ENCODE results near the gene ROBO1.

ROBO1 gene

GRCh38 chr3:78990156-78990555, 777.6 kb downstream of the ROBO1 start:
- Histone ChIP-seq H3K27me3 (ENCODE audit: control insufficient read depth in 2 of 2, insufficient read depth in 2 of 2, low read length in 2 of 2) (no peaks in the 10 kb centered on the region), H3K9ac (ENCODE audit: low read depth in 1 of 2, low read length in 2 of 2) (no peak overlapping the region), H3K27ac (ENCODE audit: low read depth in 2 of 2, low read length in 2 of 2) (no peak overlapping the region), H3K9me3 (ENCODE audit: control insufficient read depth in 2 of 2, low read length in 2 of 2) (no peaks in the 10 kb centered on the region), H3K4me3 (ENCODE audit: low read length in 2 of 2) (no peak overlapping the region), H3K36me3 (ENCODE audit: control insufficient read depth in 2 of 2, insufficient read depth in 2 of 2, low read length in 2 of 2) (no peaks in the 10 kb centered on the region), H3K4me1 (ENCODE audit: control insufficient read depth in 2 of 2, insufficient read depth in 2 of 2, low read length in 2 of 2) (no peaks in the 10 kb centered on the region)

DNA sequence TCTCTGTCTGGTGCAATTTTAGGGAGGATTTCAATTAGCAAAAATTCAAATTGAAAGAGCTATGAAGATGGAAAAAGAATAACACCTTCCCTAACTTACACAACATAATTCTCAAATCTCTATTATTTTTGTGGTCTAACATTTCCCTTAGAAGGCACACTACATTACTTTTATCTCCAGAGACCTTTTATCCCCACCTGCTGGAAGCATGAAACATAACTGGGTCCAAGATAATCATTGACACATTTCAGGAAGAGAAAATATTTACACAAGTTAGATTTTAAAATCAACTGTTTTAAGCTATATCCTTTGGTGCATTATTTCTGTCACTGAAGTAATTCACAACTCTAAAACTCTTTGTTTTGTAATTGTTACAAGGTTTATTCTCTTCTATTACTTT, 779.5 kb downstream of the ROBO1 start:
- Histone ChIP-seq H3K4me1 (ENCODE audit: control insufficient read depth in 2 of 2, insufficient read depth in 2 of 2, low read length in 2 of 2) (no peaks in the 10 kb centered on the region), H3K4me3 (ENCODE audit: low read length in 2 of 2) (no peak overlapping the region), H3K27me3 (ENCODE audit: control insufficient read depth in 2 of 2, insufficient read depth in 2 of 2, low read length in 2 of 2) (no peaks in the 10 kb centered on the region), H3K9ac (ENCODE audit: low read depth in 1 of 2, low read length in 2 of 2) (no peak overlapping the region), H3K36me3 (ENCODE audit: control insufficient read depth in 2 of 2, insufficient read depth in 2 of 2, low read length in 2 of 2) (no peaks in the 10 kb centered on the region), H3K27ac (ENCODE audit: low read depth in 2 of 2, low read length in 2 of 2) (no peak overlapping the region), H3K9me3 (ENCODE audit: control insufficient read depth in 2 of 2, low read length in 2 of 2) (no peaks in the 10 kb centered on the region)

DNA sequence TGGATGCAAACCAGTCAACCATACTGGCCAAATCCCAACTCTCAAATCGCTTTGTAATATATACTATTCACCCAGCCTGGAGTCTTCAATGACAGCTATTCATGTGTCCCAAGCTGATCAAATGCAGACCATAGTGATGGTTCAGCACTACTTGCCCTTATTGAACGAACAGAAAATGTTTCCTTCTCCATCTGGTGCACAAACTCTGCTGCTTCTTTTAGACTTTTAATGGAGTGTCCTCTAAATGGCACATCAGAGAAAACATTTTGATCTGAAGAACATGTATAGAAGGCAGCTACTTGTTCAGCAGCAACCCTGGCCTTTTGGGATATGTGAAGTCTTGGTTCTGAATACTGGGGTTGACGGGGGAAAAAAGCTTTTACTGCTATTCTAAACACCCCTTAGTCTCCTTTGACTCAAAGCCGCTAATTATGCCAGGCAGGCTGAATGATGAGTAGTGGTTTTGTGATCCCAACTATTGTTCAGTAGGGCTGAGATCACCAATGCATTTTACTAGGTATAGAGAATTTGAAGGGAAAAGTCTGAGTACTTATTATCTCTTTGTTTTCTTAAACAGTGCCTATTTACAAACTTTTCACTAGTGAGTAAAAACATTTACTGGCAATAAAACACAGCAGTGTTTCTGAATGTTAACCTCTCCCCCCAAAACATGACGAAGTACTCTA, 781.2 kb downstream of the ROBO1 start:
- H3K9ac ChIP-seq (ENCODE audit: low read depth in 1 of 2, low read length in 2 of 2) = no peak overlapping the region
- no peak overlapping the region for H3K27ac ChIP-seq (ENCODE audit: low read depth in 2 of 2, low read length in 2 of 2)
- H3K36me3 ChIP-seq (ENCODE audit: control insufficient read depth in 2 of 2, insufficient read depth in 2 of 2, low read length in 2 of 2) = no peaks in the 10 kb centered on the region
- H3K4me3 ChIP-seq (ENCODE audit: low read length in 2 of 2) = no peak overlapping the region
- H3K27me3 ChIP-seq (ENCODE audit: control insufficient read depth in 2 of 2, insufficient read depth in 2 of 2, low read length in 2 of 2) = no peaks in the 10 kb centered on the region
- H3K9me3 ChIP-seq (ENCODE audit: control insufficient read depth in 2 of 2, low read length in 2 of 2) = no peaks in the 10 kb centered on the region
- no peaks in the 10 kb centered on the region for H3K4me1 ChIP-seq (ENCODE audit: control insufficient read depth in 2 of 2, insufficient read depth in 2 of 2, low read length in 2 of 2)

- Histone ChIP-seq H3K27ac (ENCODE audit: low read depth in 2 of 2, low read length in 2 of 2) (no peak overlapping the region), H3K36me3 (ENCODE audit: control insufficient read depth in 2 of 2, insufficient read depth in 2 of 2, low read length in 2 of 2) (no peaks in the 10 kb centered on the region), H3K9me3 (ENCODE audit: control insufficient read depth in 2 of 2, low read length in 2 of 2) (no peaks in the 10 kb centered on the region), H3K4me1 (ENCODE audit: control insufficient read depth in 2 of 2, insufficient read depth in 2 of 2, low read length in 2 of 2) (no peaks in the 10 kb centered on the region), H3K9ac (ENCODE audit: low read depth in 1 of 2, low read length in 2 of 2) (no peak overlapping the region), H3K4me3 (ENCODE audit: low read length in 2 of 2) (no peak overlapping the region), H3K27me3 (ENCODE audit: control insufficient read depth in 2 of 2, insufficient read depth in 2 of 2, low read length in 2 of 2) (no peaks in the 10 kb centered on the region)
Measured at GRCh38 chr3:78985981-78986380, 781.8 kb downstream of the ROBO1 start.

GRCh38 chr3:78979028-78979427, 788.8 kb downstream of the ROBO1 start:
- Histone ChIP-seq H3K36me3 (ENCODE audit: control insufficient read depth in 2 of 2, insufficient read depth in 2 of 2, low read length in 2 of 2) (no peaks in the 10 kb centered on the region), H3K4me3 (ENCODE audit: low read length in 2 of 2) (no peak overlapping the region), H3K27ac (ENCODE audit: low read depth in 2 of 2, low read length in 2 of 2) (no peak overlapping the region), H3K27me3 (ENCODE audit: control insufficient read depth in 2 of 2, insufficient read depth in 2 of 2, low read length in 2 of 2) (no peaks in the 10 kb centered on the region), H3K4me1 (ENCODE audit: control insufficient read depth in 2 of 2, insufficient read depth in 2 of 2, low read length in 2 of 2) (no peaks in the 10 kb centered on the region), H3K9ac (ENCODE audit: low read depth in 1 of 2, low read length in 2 of 2) (no peak overlapping the region), H3K9me3 (ENCODE audit: control insufficient read depth in 2 of 2, low read length in 2 of 2) (no peaks in the 10 kb centered on the region)

DNA sequence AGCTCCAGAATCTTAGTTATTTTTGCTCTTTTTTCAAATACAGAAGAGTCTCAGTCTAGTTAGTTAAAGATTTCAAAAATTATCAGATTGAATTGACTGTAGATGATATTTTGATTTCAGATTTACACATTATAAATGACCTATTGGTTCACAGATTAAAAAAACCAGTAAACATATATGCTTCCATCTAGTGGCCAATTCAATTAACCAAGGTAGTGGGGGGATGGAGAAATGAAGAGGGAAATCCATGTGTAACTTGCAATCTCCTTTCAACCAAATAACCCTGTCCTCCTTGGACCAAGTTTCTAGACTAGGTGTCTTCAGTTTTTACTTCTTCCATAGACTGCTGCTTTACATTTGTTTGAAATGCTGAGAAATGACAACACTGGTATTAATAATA, 789.8 kb downstream of the ROBO1 start:
- no peak overlapping the region for H3K9ac ChIP-seq (ENCODE audit: low read depth in 1 of 2, low read length in 2 of 2)
- H3K27me3 ChIP-seq (ENCODE audit: control insufficient read depth in 2 of 2, insufficient read depth in 2 of 2, low read length in 2 of 2) = no peaks in the 10 kb centered on the region
- H3K9me3 ChIP-seq (ENCODE audit: control insufficient read depth in 2 of 2, low read length in 2 of 2) = no peaks in the 10 kb centered on the region
- H3K36me3 ChIP-seq (ENCODE audit: control insufficient read depth in 2 of 2, insufficient read depth in 2 of 2, low read length in 2 of 2) = no peaks in the 10 kb centered on the region
- no peak overlapping the region for H3K4me3 ChIP-seq (ENCODE audit: low read length in 2 of 2)
- no peak overlapping the region for H3K27ac ChIP-seq (ENCODE audit: low read depth in 2 of 2, low read length in 2 of 2)
- no peaks in the 10 kb centered on the region for H3K4me1 ChIP-seq (ENCODE audit: control insufficient read depth in 2 of 2, insufficient read depth in 2 of 2, low read length in 2 of 2)

DNA sequence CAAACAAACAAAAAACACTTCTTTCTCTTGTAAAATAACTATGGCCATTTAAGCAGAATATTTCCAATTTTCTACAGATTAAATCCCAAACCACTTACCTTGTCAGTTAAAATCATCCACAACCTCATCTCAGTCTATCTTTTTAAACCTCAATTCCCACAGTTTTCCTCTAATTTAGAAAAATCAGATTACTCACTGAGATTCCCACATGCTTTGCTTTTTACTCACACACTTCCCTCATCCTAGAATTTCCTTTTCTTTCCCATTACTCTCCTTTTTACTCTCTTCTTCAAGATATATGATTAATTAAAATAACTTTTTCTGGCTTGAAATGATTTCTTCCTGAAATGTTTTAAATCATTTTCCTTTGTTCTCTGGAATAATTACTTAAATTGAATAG, 790.7 kb downstream of the ROBO1 start:
- H3K4me1 ChIP-seq (ENCODE audit: control insufficient read depth in 2 of 2, insufficient read depth in 2 of 2, low read length in 2 of 2) = no peaks in the 10 kb centered on the region
- H3K9me3 ChIP-seq (ENCODE audit: control insufficient read depth in 2 of 2, low read length in 2 of 2) = no peaks in the 10 kb centered on the region
- H3K9ac ChIP-seq (ENCODE audit: low read depth in 1 of 2, low read length in 2 of 2) = no peak overlapping the region
- H3K4me3 ChIP-seq (ENCODE audit: low read length in 2 of 2) = no peak overlapping the region
- H3K27me3 ChIP-seq (ENCODE audit: control insufficient read depth in 2 of 2, insufficient read depth in 2 of 2, low read length in 2 of 2) = no peaks in the 10 kb centered on the region
- no peak overlapping the region for H3K27ac ChIP-seq (ENCODE audit: low read depth in 2 of 2, low read length in 2 of 2)
- H3K36me3 ChIP-seq (ENCODE audit: control insufficient read depth in 2 of 2, insufficient read depth in 2 of 2, low read length in 2 of 2) = no peaks in the 10 kb centered on the region

- Histone ChIP-seq H3K4me3 (ENCODE audit: low read length in 2 of 2) (no peak overlapping the region), H3K9me3 (ENCODE audit: control insufficient read depth in 2 of 2, low read length in 2 of 2) (no peaks in the 10 kb centered on the region), H3K27me3 (ENCODE audit: control insufficient read depth in 2 of 2, insufficient read depth in 2 of 2, low read length in 2 of 2) (no peaks in the 10 kb centered on the region), H3K27ac (ENCODE audit: low read depth in 2 of 2, low read length in 2 of 2) (no peak overlapping the region), H3K4me1 (ENCODE audit: control insufficient read depth in 2 of 2, insufficient read depth in 2 of 2, low read length in 2 of 2) (no peaks in the 10 kb centered on the region), H3K9ac (ENCODE audit: low read depth in 1 of 2, low read length in 2 of 2) (no peak overlapping the region), H3K36me3 (ENCODE audit: control insufficient read depth in 2 of 2, insufficient read depth in 2 of 2, low read length in 2 of 2) (no peaks in the 10 kb centered on the region)
Measured at GRCh38 chr3:78976200-78976599, 791.6 kb downstream of the ROBO1 start.

DNA sequence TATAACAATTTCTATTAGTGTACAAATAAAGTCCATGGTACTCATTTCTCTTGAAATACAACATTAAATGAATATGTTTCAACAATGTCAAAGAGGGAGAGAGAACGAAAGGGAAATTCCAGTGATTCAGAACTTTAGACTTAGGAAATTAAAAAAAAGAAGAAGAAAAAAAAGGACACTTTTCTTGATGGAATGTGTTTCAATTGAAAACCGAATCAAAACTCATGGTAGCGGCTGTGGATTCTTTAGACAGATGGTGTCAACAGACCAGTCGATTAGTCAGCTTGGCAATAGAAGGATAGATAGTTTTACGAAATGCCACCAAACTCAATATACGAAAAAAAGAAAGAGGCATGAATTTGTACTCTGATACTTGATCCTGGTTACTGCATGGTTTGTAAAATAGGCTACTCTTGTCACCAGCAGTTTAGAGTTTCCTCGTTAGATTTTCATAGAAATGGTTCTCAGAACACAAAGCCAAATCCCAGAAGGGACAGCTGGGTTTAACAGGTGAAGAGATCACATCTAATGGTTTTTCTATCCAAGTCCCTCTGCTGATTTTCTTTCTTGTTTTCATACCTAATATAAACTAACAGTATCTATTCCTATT, 793.5 kb downstream of the ROBO1 start:
- H3K27me3 ChIP-seq (ENCODE audit: control insufficient read depth in 2 of 2, insufficient read depth in 2 of 2, low read length in 2 of 2) = no peaks in the 10 kb centered on the region
- H3K4me3 ChIP-seq (ENCODE audit: low read length in 2 of 2) = no peak overlapping the region
- H3K36me3 ChIP-seq (ENCODE audit: control insufficient read depth in 2 of 2, insufficient read depth in 2 of 2, low read length in 2 of 2) = no peaks in the 10 kb centered on the region
- H3K9ac ChIP-seq (ENCODE audit: low read depth in 1 of 2, low read length in 2 of 2) = no peak overlapping the region
- H3K27ac ChIP-seq (ENCODE audit: low read depth in 2 of 2, low read length in 2 of 2) = no peak overlapping the region
- H3K9me3 ChIP-seq (ENCODE audit: control insufficient read depth in 2 of 2, low read length in 2 of 2) = no peaks in the 10 kb centered on the region
- no peaks in the 10 kb centered on the region for H3K4me1 ChIP-seq (ENCODE audit: control insufficient read depth in 2 of 2, insufficient read depth in 2 of 2, low read length in 2 of 2)

- H3K4me3 ChIP-seq (ENCODE audit: low read length in 2 of 2) = no peak overlapping the region
- no peaks in the 10 kb centered on the region for H3K4me1 ChIP-seq (ENCODE audit: control insufficient read depth in 2 of 2, insufficient read depth in 2 of 2, low read length in 2 of 2)
- H3K9me3 ChIP-seq (ENCODE audit: control insufficient read depth in 2 of 2, low read length in 2 of 2) = no peaks in the 10 kb centered on the region
- no peak overlapping the region for H3K9ac ChIP-seq (ENCODE audit: low read depth in 1 of 2, low read length in 2 of 2)
- no peak overlapping the region for H3K27ac ChIP-seq (ENCODE audit: low read depth in 2 of 2, low read length in 2 of 2)
- no peaks in the 10 kb centered on the region for H3K27me3 ChIP-seq (ENCODE audit: control insufficient read depth in 2 of 2, insufficient read depth in 2 of 2, low read length in 2 of 2)
- H3K36me3 ChIP-seq (ENCODE audit: control insufficient read depth in 2 of 2, insufficient read depth in 2 of 2, low read length in 2 of 2) = no peaks in the 10 kb centered on the region
Measured at GRCh38 chr3:78972617-78973301, 795.0 kb downstream of the ROBO1 start.

All from mucosa of rectum (tissue), 2 donors.